Measurements from ENCODE around the gene BHLHE23.

DNA sequence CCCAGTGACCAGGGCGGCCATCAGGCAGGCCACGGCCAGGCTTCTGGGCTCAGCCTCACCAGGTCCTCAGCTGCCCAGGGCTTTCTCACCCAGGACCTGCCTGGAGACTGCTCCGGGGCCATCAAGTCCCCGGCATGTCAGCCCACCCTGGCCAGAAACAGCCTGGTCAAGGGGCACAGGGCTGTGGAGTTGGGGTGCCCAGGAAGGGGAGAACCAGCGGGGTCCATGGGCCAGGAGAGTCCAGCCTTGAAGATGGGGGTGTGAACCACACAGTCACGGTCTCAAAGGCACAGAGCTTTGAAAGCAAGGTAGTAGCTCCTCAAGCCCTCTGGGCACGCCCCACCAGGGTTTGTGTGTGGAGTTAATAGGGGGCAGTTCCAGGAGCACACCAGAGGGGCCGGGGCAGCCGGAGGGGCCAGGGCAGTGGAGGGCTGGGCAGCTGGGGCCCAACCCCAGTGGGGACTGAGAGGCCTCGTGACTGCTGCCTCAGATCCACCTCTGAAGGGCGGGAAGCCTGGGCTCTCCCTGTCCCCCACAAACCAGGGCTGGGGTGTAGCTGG is 48.0 kb upstream of the BHLHE23 start:
- TF ChIP-seq, protein P1, sequence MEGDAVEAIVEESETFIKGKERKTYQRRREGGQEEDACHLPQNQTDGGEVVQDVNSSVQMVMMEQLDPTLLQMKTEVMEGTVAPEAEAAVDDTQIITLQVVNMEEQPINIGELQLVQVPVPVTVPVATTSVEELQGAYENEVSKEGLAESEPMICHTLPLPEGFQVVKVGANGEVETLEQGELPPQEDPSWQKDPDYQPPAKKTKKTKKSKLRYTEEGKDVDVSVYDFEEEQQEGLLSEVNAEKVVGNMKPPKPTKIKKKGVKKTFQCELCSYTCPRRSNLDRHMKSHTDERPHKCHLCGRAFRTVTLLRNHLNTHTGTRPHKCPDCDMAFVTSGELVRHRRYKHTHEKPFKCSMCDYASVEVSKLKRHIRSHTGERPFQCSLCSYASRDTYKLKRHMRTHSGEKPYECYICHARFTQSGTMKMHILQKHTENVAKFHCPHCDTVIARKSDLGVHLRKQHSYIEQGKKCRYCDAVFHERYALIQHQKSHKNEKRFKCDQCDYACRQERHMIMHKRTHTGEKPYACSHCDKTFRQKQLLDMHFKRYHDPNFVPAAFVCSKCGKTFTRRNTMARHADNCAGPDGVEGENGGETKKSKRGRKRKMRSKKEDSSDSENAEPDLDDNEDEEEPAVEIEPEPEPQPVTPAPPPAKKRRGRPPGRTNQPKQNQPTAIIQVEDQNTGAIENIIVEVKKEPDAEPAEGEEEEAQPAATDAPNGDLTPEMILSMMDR (IDR thresholded peaks at IDR 0.05; ENCODE audit: low read length): no peak
- no peak for TF ChIP-seq EZH2phosphoT487 (IDR thresholded peaks at IDR 0.05; ENCODE audit: low read length)
- no peak for TF ChIP-seq EZH2 (optimal IDR thresholded peaks at IDR 0.05; ENCODE audit: low read depth, low read length)

Measured in MM.1S (cell line).